GM23338 (cell line): Measurements from ENCODE around the gene CDCP1. TPM values are rescaled to one million over a fixed set of nuclear protein-coding genes. Genes with fewer than 3 reads are reported as not detected.

Experiments
- ATAC-seq: fragments of 200-7000 bp; cut with Tn5 transposase; 3 replicates; pipeline ENCODE4 v1.9.1; 2020
- DNase-seq: peaks from one replicate; pipeline ENCODE4 v3.0.0-alpha.2; 2015; ENCODE audit warnings: low spot score
- H2AFZ ChIP-seq: fragments of 200-600 bp; sonication (generic); 2 replicates; pipeline ENCODE4 v1.8.0; 2016; ENCODE audit warnings: antibody characterized with exemption, mild to moderate bottlenecking, moderate library complexity
- H3F3A ChIP-seq: fragments of 200-600 bp; sonication (generic); replicated peaks from 2 replicates; pipeline ENCODE4 v1.8.0; 2017; ENCODE audit warnings: antibody characterized with exemption, mixed run types, low read depth
- H3K27ac ChIP-seq: fragments of 200-600 bp; sonication (generic); 2 replicates; pipeline ENCODE4 v1.6.1; 2016; ENCODE audit warnings: low read depth
- H3K27me3 ChIP-seq: fragments of 200-600 bp; sonication (generic); 2 replicates; pipeline ENCODE4 v1.8.0; 2016; ENCODE audit warnings: mild to moderate bottlenecking, mixed run types, moderate library complexity; ENCODE audit not compliant: insufficient read depth
- H3K36me3 ChIP-seq: fragments of 200-600 bp; sonication (generic); 2 replicates; pipeline ENCODE4 v1.8.0; 2016; ENCODE audit warnings: mild to moderate bottlenecking; ENCODE audit not compliant: insufficient read depth
- H3K4me1 ChIP-seq: fragments of 200-600 bp; sonication (generic); 2 replicates; pipeline ENCODE4 v1.8.0; 2016; ENCODE audit warnings: mild to moderate bottlenecking, moderate library complexity; ENCODE audit not compliant: insufficient read depth
- H3K4me2 ChIP-seq: fragments of 200-600 bp; sonication (generic); 2 replicates; pipeline ENCODE4 v1.7.1; 2017; ENCODE audit warnings: mixed run types
- H3K4me3 ChIP-seq: fragments of 200-600 bp; sonication (generic); 2 replicates; pipeline ENCODE4 v1.6.1; 2016; ENCODE audit warnings: mixed run types
- H3K79me2 ChIP-seq: fragments of 200-600 bp; sonication (generic); replicated peaks from 2 replicates; pipeline ENCODE4 v1.8.0; 2017; ENCODE audit warnings: mild to moderate bottlenecking; ENCODE audit not compliant: insufficient read depth
- H3K9me2 ChIP-seq: fragments of 200-600 bp; sonication (generic); 2 replicates; pipeline ENCODE4 v1.8.0; 2017; ENCODE audit not compliant: insufficient read depth
- H4K20me1 ChIP-seq: fragments of 200-600 bp; sonication (generic); replicated peaks from 2 replicates; pipeline ENCODE4 v1.8.0; 2017; ENCODE audit warnings: mild to moderate bottlenecking; ENCODE audit not compliant: insufficient read depth
- H3K27ac Mint-ChIP-seq: 2 replicates; pipeline ENCODE4 v1.8.0; 2020; ENCODE audit warnings: inconsistent platforms, mild to moderate bottlenecking, moderate library complexity, mixed read lengths
- H3K27me3 Mint-ChIP-seq: 3 replicates; pipeline ENCODE4 v1.8.0; 2022; ENCODE audit warnings: low read depth, mild to moderate bottlenecking, moderate library complexity, mixed read lengths, inconsistent platforms; ENCODE audit not compliant: insufficient read depth, poor library complexity
- H3K36me3 Mint-ChIP-seq: 3 replicates; pipeline ENCODE4 v1.8.0; 2021; ENCODE audit warnings: low read depth, mild to moderate bottlenecking, inconsistent platforms, moderate library complexity, mixed read lengths
- H3K4me1 Mint-ChIP-seq: 3 replicates; pipeline ENCODE4 v1.8.0; 2020; ENCODE audit warnings: mild to moderate bottlenecking, inconsistent platforms, mixed read lengths
- H3K4me3 Mint-ChIP-seq: 3 replicates; pipeline ENCODE4 v1.8.0; 2021; ENCODE audit warnings: moderate library complexity, mild to moderate bottlenecking, inconsistent platforms, mixed read lengths
- H3K9me3 Mint-ChIP-seq: 3 replicates; pipeline ENCODE4 v1.8.0; 2020; ENCODE audit warnings: moderate library complexity, mild to moderate bottlenecking, inconsistent platforms, mixed read lengths
- CREB1 ChIP-seq: fragments of 250-450 bp; sonication (Bioruptor Pico); IDR thresholded peaks from 2 replicates; pipeline ENCODE4 v1.5.0; 2020; ENCODE audit warnings: low read depth, mild to moderate bottlenecking, moderate library complexity
- ETS1 ChIP-seq: IDR thresholded peaks from 2 replicates; pipeline ENCODE4 v1.6.1; 2016; ENCODE audit warnings: antibody characterized with exemption
- EZH2 ChIP-seq: fragments of 200-600 bp; sonication (generic); IDR thresholded peaks from one replicate; pipeline ENCODE4 v1.8.0; 2017; ENCODE audit warnings: antibody characterized with exemption, mild to moderate bottlenecking, low read depth; ENCODE audit not compliant: unreplicated experiment
- EZH2phosphoT487 ChIP-seq: fragments of 200-600 bp; sonication (generic); IDR thresholded peaks from one replicate; pipeline ENCODE4 v1.8.1; 2018; ENCODE audit warnings: antibody characterized with exemption; ENCODE audit not compliant: unreplicated experiment
- JUNB ChIP-seq: IDR thresholded peaks from one replicate; pipeline ENCODE4 v1.6.1; 2016; ENCODE audit warnings: antibody characterized with exemption; ENCODE audit not compliant: unreplicated experiment
- NANOG ChIP-seq: IDR thresholded peaks from 2 replicates; pipeline ENCODE4 v1.6.1; 2016; ENCODE audit warnings: antibody characterized with exemption, borderline replicate concordance
- POLR2AphosphoS5 ChIP-seq: IDR thresholded peaks from 2 replicates; pipeline ENCODE4 v1.6.1; 2016; ENCODE audit warnings: antibody characterized with exemption, low read depth
- STAT1 ChIP-seq: IDR thresholded peaks from one replicate; pipeline ENCODE4 v1.6.1; 2016; ENCODE audit warnings: antibody characterized with exemption; ENCODE audit not compliant: unreplicated experiment
- ZNF114 ChIP-seq: fragments of 250-450 bp; sonication (Bioruptor Pico); IDR thresholded peaks from 2 replicates; pipeline ENCODE4 v1.5.0; 2020; ENCODE audit warnings: mild to moderate bottlenecking, moderate library complexity
- ZNF331 ChIP-seq: fragments of 250-450 bp; sonication (Bioruptor Pico); IDR thresholded peaks from 2 replicates; pipeline ENCODE4 v1.5.0; 2020; ENCODE audit warnings: low read depth, mild to moderate bottlenecking, moderate library complexity
- polyA plus RNA-seq: library from polyadenylated mRNA; unstranded; fragments of >200 nt; fragmentation: Nextera tagmentation; extraction: Ambion mirVana; gene quantifications from 2 replicates; pipeline ENCODE4 v1.2.1, GENCODE V29; 2016
- total RNA-seq: library from RNA; depleted of rRNA; stranded (reverse); fragments of >200 nt; shearing (Covaris generic); gene quantifications from 2 replicates; pipeline ENCODE4 v1.2.3, GENCODE V29; 2014
- TF ChIP-seq, protein P1 (sequence below): IDR thresholded peaks from one replicate; pipeline ENCODE4 v1.6.1; 2018; ENCODE audit warnings: antibody characterized with exemption; ENCODE audit not compliant: unreplicated experiment
- TF ChIP-seq, protein P2 (sequence below): fragments of 250-450 bp; sonication (Bioruptor Pico); IDR thresholded peaks from 2 replicates; pipeline ENCODE4 v1.5.0; 2020; ENCODE audit warnings: mild to moderate bottlenecking, moderate library complexity
- TF ChIP-seq, protein P3 (sequence below), 2 experiments: fragments of 200-600 bp in 1 of 2; sonication (generic) in 1 of 2; conservative IDR thresholded peaks; 2 replicates each; pipeline versions ENCODE4 v1.5.1 to v1.6.1; 2016 to 2017; ENCODE audit warnings: antibody characterized with exemption in 2 of 2, low read depth in 2 of 2, mild to moderate bottlenecking in 2 of 2, moderate library complexity in 1 of 2

CDCP1 gene
- total and polyA plus RNA-seq, 2 experiments from 2014 or later = 7.7 to 20.1 TPM

- TF ChIP-seq EZH2 (no peak), POLR2AphosphoS5 (no peak)
Observed at GRCh38 chr3:45116350-45116749, 29.8 kb downstream of the CDCP1 start (continued).

- H3K4me3 Mint-ChIP-seq = no peak overlapping the region
- H3K4me1 ChIP-seq = no peaks in the 10 kb centered on the region
- H3K9me3 Mint-ChIP-seq = no peaks in the 10 kb centered on the region
- H4K20me1 ChIP-seq = 0 out of 2 replicates have a peak, but pooled peaks cover 4% of the 10 kb centered on the region
- TF ChIP-seq JUNB (no peak), EZH2 (no peak), CREB1 (CRISPR knock-in tag) (no peak), NANOG (no peak), POLR2AphosphoS5 (no peak), ZNF114 (no peak), ETS1 (no peak), ZNF331 (CRISPR knock-in tag) (no peak), STAT1 (no peak), EZH2phosphoT487 (no peak)
- TF ChIP-seq, protein P1, sequence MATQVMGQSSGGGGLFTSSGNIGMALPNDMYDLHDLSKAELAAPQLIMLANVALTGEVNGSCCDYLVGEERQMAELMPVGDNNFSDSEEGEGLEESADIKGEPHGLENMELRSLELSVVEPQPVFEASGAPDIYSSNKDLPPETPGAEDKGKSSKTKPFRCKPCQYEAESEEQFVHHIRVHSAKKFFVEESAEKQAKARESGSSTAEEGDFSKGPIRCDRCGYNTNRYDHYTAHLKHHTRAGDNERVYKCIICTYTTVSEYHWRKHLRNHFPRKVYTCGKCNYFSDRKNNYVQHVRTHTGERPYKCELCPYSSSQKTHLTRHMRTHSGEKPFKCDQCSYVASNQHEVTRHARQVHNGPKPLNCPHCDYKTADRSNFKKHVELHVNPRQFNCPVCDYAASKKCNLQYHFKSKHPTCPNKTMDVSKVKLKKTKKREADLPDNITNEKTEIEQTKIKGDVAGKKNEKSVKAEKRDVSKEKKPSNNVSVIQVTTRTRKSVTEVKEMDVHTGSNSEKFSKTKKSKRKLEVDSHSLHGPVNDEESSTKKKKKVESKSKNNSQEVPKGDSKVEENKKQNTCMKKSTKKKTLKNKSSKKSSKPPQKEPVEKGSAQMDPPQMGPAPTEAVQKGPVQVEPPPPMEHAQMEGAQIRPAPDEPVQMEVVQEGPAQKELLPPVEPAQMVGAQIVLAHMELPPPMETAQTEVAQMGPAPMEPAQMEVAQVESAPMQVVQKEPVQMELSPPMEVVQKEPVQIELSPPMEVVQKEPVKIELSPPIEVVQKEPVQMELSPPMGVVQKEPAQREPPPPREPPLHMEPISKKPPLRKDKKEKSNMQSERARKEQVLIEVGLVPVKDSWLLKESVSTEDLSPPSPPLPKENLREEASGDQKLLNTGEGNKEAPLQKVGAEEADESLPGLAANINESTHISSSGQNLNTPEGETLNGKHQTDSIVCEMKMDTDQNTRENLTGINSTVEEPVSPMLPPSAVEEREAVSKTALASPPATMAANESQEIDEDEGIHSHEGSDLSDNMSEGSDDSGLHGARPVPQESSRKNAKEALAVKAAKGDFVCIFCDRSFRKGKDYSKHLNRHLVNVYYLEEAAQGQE = no peak
- TF ChIP-seq, protein P2, sequence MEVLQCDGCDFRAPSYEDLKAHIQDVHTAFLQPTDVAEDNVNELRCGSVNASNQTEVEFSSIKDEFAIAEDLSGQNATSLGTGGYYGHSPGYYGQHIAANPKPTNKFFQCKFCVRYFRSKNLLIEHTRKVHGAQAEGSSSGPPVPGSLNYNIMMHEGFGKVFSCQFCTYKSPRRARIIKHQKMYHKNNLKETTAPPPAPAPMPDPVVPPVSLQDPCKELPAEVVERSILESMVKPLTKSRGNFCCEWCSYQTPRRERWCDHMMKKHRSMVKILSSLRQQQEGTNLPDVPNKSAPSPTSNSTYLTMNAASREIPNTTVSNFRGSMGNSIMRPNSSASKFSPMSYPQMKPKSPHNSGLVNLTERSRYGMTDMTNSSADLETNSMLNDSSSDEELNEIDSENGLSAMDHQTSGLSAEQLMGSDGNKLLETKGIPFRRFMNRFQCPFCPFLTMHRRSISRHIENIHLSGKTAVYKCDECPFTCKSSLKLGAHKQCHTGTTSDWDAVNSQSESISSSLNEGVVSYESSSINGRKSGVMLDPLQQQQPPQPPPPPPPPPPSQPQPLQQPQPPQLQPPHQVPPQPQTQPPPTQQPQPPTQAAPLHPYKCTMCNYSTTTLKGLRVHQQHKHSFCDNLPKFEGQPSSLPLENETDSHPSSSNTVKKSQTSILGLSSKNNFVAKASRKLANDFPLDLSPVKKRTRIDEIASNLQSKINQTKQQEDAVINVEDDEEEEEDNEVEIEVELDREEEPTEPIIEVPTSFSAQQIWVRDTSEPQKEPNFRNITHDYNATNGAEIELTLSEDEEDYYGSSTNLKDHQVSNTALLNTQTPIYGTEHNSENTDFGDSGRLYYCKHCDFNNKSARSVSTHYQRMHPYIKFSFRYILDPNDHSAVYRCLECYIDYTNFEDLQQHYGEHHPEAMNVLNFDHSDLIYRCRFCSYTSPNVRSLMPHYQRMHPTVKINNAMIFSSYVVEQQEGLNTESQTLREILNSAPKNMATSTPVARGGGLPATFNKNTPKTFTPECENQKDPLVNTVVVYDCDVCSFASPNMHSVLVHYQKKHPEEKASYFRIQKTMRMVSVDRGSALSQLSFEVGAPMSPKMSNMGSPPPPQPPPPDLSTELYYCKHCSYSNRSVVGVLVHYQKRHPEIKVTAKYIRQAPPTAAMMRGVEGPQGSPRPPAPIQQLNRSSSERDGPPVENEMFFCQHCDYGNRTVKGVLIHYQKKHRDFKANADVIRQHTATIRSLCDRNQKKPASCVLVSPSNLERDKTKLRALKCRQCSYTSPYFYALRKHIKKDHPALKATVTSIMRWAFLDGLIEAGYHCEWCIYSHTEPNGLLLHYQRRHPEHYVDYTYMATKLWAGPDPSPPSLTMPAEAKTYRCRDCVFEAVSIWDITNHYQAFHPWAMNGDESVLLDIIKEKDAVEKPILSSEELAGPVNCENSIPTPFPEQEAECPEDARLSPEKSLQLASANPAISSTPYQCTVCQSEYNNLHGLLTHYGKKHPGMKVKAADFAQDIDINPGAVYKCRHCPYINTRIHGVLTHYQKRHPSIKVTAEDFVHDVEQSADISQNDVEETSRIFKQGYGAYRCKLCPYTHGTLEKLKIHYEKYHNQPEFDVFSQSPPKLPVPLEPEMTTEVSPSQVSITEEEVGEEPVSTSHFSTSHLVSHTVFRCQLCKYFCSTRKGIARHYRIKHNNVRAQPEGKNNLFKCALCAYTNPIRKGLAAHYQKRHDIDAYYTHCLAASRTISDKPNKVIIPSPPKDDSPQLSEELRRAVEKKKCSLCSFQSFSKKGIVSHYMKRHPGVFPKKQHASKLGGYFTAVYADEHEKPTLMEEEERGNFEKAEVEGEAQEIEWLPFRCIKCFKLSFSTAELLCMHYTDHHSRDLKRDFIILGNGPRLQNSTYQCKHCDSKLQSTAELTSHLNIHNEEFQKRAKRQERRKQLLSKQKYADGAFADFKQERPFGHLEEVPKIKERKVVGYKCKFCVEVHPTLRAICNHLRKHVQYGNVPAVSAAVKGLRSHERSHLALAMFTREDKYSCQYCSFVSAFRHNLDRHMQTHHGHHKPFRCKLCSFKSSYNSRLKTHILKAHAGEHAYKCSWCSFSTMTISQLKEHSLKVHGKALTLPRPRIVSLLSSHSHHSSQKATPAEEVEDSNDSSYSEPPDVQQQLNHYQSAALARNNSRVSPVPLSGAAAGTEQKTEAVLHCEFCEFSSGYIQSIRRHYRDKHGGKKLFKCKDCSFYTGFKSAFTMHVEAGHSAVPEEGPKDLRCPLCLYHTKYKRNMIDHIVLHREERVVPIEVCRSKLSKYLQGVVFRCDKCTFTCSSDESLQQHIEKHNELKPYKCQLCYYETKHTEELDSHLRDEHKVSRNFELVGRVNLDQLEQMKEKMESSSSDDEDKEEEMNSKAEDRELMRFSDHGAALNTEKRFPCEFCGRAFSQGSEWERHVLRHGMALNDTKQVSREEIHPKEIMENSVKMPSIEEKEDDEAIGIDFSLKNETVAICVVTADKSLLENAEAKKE (CRISPR knock-in tag) = no peak
- TF ChIP-seq, protein P3, sequence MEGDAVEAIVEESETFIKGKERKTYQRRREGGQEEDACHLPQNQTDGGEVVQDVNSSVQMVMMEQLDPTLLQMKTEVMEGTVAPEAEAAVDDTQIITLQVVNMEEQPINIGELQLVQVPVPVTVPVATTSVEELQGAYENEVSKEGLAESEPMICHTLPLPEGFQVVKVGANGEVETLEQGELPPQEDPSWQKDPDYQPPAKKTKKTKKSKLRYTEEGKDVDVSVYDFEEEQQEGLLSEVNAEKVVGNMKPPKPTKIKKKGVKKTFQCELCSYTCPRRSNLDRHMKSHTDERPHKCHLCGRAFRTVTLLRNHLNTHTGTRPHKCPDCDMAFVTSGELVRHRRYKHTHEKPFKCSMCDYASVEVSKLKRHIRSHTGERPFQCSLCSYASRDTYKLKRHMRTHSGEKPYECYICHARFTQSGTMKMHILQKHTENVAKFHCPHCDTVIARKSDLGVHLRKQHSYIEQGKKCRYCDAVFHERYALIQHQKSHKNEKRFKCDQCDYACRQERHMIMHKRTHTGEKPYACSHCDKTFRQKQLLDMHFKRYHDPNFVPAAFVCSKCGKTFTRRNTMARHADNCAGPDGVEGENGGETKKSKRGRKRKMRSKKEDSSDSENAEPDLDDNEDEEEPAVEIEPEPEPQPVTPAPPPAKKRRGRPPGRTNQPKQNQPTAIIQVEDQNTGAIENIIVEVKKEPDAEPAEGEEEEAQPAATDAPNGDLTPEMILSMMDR (conservative IDR thresholded peaks at IDR 0.05; ENCODE audit: low read depth in 2 of 2) = no peak
- ATAC-seq = no peak
- DNase-seq = no peak
- H3K27me3 Mint-ChIP-seq = no peaks in the 10 kb centered on the region
- no peaks in the 10 kb centered on the region for H3K27me3 ChIP-seq
- no peak overlapping the region for H3K4me3 ChIP-seq
- H3K79me2 ChIP-seq = no peaks in the 10 kb centered on the region
- peaks cover 19% of the 10 kb centered on the region for H3K36me3 Mint-ChIP-seq
- H2AFZ ChIP-seq = no peak overlapping the region
- H3F3A ChIP-seq = no peaks in the 10 kb centered on the region
- no peaks in the 10 kb centered on the region for H3K9me2 ChIP-seq
- peaks cover 4% of the 10 kb centered on the region; the same call in 1 of the 2 replicates for H3K36me3 ChIP-seq
- no peaks in the 10 kb centered on the region for H3K4me1 Mint-ChIP-seq
- H3K27ac Mint-ChIP-seq = no peak overlapping the region
- no peak overlapping the region for H3K27ac ChIP-seq
- no peak overlapping the region for H3K4me2 ChIP-seq
Observed at GRCh38 chr3:45113625-45114050, 32.5 kb downstream of the CDCP1 start.
